H1 (cell line): Measurements from ENCODE around the gene EPB41L3. TPM values are rescaled to one million over a fixed set of nuclear protein-coding genes. Genes with fewer than 3 reads are reported as not detected.

Experiments
- CTBP2 ChIP-seq: IDR thresholded peaks from 2 replicates; pipeline ENCODE4 v1.7.0; 2011; ENCODE audit warnings: borderline replicate concordance, mild to moderate bottlenecking, moderate library complexity, mixed read lengths, low read length; ENCODE audit not compliant: insufficient read depth, insufficient read length
- NANOG ChIP-seq: IDR thresholded peaks from 2 replicates; pipeline ENCODE4 v1.6.1; 2011; ENCODE audit warnings: low read length, low read depth, mild to moderate bottlenecking, inconsistent platforms; ENCODE audit not compliant: insufficient read depth, poor library complexity, severe bottlenecking
- polyA plus RNA-seq, 7 experiments: library from polyadenylated mRNA; depleted of rRNA in 3 of 7; stranded (reverse) in 5 of 7; unstranded in 2 of 7; fragments of >200 nt in 5 of 7; fragments of 200-250 nt in 2 of 7; gene quantifications; 1 replicate in 5 of 7; 2 replicates in 1 of 7; 4 replicates in 1 of 7; pipeline versions ENCODE4 v1.2.1 to v1.2.3, GENCODE V29; 2011 to 2013; ENCODE audit warnings: missing spikeins in 2 of 7, mixed read lengths in 2 of 7
- total RNA-seq: library from RNA; stranded (reverse); fragmentation: NEBNext Ultra II Directional; extraction: Animal tissue kit (Norgen Biotek cat#: 25700); gene quantifications from 2 replicates; pipeline ENCODE4 v1.2.1, GENCODE V29; 2021

The EPB41L3 gene
- total and polyA plus RNA-seq, 2 of the 8 experiments (the other 6 are each of a cell fraction or from before 2014, with no cell fraction given): 7.9 to 16.1 TPM

DNA sequence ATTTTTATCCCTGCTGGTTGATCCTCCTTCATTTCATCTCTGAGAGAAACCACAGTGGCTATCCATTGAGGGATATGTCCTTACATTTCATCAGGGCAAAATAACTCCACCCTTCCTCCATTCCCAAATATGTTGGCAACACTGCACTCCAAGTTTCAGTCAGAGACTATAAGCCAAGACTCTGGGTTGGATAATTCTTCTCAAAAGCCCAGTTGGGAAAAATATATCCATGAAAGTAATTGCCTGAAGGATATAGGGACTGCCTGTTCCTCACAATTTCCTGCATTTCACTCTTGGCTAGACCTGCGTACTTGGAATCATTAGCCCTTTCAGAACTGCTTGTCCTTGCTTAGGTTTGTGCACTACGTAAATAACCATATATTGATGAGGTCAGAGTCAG is 27.9 kb upstream of the EPB41L3 start (continued):
- no peak for TF ChIP-seq CTBP2
- TF ChIP-seq NANOG: no peak
